ENCODE measurements around the gene TET1.

The TET1 gene

DNA sequence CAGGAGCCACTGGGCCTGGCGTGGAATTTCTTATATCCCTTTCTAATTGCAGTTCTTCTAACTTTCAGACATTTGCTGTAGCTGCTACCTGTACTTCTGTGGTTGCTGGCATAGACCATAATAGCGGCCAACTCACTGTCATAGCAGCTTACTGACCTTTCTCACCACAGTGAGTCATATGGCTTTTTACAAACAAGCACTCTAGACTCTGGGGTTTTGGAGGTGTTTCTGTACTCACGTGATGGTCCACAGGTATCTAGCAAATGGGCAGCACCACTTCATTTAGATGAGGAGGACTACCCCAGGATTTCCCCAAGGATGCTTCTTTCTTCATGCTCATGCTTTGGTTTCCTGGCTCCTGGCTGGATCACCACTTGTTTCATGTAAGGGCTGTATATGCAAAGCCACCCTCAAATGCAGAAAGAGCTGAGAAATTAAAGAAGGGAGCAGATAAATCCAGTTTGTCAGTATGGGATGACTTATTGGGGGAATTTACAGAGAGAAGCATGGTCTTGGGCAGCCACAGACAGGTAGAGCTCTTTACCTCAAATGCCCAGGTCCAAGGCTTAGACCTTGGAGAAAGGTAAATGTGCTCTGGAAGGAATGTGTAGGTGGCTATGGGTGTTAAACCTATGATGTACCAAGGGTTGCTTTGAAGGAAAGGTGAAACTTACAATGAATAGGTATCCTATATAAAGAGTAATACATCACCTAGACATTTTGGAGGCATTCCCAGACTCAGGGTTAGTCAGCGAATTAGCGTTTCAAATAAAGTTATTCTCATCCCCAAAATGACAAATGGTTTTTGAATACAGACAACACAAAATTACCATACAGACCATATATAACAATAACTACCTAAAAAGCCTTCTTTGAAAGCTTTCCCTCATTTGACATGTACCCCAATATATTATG lies 16.9 kb upstream of the TET1 start:
- no peaks in the 10 kb centered on the region for H3K9me2 ChIP-seq (replicated peaks; ENCODE audit: insufficient read depth, low read length)
- H3K9ac ChIP-seq (ENCODE audit: low read length), result no peak overlapping the region
- no peaks in the 10 kb centered on the region for H3K79me2 ChIP-seq (ENCODE audit: insufficient read depth, low read length)
- no peak overlapping the region for H3K4me2 ChIP-seq (ENCODE audit: low read depth, low read length, poor library complexity, severe bottlenecking)
- no peak overlapping the region for H3K27ac ChIP-seq (ENCODE audit: low read depth, low read length)
- no peaks in the 10 kb centered on the region for H3F3A ChIP-seq (ENCODE audit: insufficient read depth)
- TF ChIP-seq, protein P1, sequence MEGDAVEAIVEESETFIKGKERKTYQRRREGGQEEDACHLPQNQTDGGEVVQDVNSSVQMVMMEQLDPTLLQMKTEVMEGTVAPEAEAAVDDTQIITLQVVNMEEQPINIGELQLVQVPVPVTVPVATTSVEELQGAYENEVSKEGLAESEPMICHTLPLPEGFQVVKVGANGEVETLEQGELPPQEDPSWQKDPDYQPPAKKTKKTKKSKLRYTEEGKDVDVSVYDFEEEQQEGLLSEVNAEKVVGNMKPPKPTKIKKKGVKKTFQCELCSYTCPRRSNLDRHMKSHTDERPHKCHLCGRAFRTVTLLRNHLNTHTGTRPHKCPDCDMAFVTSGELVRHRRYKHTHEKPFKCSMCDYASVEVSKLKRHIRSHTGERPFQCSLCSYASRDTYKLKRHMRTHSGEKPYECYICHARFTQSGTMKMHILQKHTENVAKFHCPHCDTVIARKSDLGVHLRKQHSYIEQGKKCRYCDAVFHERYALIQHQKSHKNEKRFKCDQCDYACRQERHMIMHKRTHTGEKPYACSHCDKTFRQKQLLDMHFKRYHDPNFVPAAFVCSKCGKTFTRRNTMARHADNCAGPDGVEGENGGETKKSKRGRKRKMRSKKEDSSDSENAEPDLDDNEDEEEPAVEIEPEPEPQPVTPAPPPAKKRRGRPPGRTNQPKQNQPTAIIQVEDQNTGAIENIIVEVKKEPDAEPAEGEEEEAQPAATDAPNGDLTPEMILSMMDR (IDR thresholded peaks at IDR 0.05; ENCODE audit: insufficient read depth, low read length, poor library complexity, severe bottlenecking), result no peak
- no peak for TF ChIP-seq EZH2phosphoT487 (conservative IDR thresholded peaks at IDR 0.05; ENCODE audit: low read length)
- no peaks in the 10 kb centered on the region for H3K36me3 ChIP-seq (ENCODE audit: low read length)
- no peaks in the 10 kb centered on the region for H3K27me3 ChIP-seq (ENCODE audit: low read length)
- H4K20me1 ChIP-seq (ENCODE audit: low read depth, low read length), result no peaks in the 10 kb centered on the region
- no peak overlapping the region for H2AFZ ChIP-seq (ENCODE audit: low read depth, low read length, severe bottlenecking)
- H3K4me3 ChIP-seq (ENCODE audit: insufficient read depth, low read length, poor library complexity, severe bottlenecking), result no peak overlapping the region
- no peaks in the 10 kb centered on the region for H3K9me3 ChIP-seq (ENCODE audit: insufficient read depth, low read length)

DNA sequence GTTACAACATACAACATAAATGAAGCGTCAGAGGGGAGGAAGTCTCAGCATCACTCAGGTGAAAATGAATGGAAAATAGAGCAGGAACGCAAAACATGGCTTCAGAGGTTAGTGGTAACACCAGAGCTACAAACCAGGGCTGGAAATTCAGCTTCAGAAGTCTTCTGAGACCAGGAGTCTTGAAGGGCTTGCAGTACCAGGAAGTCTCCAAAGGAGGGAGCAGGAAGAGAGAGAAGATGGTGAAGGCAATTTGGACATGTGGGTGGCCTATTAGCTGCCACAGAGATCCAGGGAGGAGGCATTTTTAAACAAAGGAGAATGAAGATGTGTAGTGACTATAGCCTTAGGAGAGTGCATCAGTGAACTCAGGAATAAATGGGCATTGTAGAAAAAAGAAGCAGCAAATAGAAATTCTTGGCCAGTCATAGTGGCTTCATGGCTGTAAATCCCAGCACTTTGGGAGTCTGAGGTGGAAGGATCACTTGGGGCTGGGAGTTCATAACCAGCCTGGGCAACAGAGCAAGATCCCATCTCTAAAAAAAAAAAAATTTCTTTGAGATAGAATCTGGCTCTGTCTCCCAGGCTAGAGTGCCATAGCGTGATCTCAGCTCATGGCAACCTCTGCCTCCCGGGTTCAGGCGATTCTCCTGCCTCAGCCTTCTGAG lies 9.3 kb upstream of the TET1 start:
- no peak for TF ChIP-seq EZH2phosphoT487 (conservative IDR thresholded peaks at IDR 0.05; ENCODE audit: low read length)
- TF ChIP-seq, protein P1 (IDR thresholded peaks at IDR 0.05; ENCODE audit: insufficient read depth, low read length, poor library complexity, severe bottlenecking), result peak; percentile 44
- Histone ChIP-seq H3K36me3 (ENCODE audit: low read length) (no peaks in the 10 kb centered on the region), H3F3A (ENCODE audit: insufficient read depth) (no peaks in the 10 kb centered on the region), H2AFZ (ENCODE audit: low read depth, low read length, severe bottlenecking) (no peak overlapping the region), H3K27me3 (ENCODE audit: low read length) (no peaks in the 10 kb centered on the region), H3K79me2 (ENCODE audit: insufficient read depth, low read length) (no peaks in the 10 kb centered on the region), H3K9me3 (ENCODE audit: insufficient read depth, low read length) (no peaks in the 10 kb centered on the region), H3K27ac (ENCODE audit: low read depth, low read length) (no peak overlapping the region), H4K20me1 (ENCODE audit: low read depth, low read length) (no peaks in the 10 kb centered on the region), H3K9ac (ENCODE audit: low read length) (no peak overlapping the region), H3K9me2 (replicated peaks; ENCODE audit: insufficient read depth, low read length) (no peaks in the 10 kb centered on the region), H3K4me3 (ENCODE audit: insufficient read depth, low read length, poor library complexity, severe bottlenecking) (no peak overlapping the region), H3K4me2 (ENCODE audit: low read depth, low read length, poor library complexity, severe bottlenecking) (no peak overlapping the region)

DNA sequence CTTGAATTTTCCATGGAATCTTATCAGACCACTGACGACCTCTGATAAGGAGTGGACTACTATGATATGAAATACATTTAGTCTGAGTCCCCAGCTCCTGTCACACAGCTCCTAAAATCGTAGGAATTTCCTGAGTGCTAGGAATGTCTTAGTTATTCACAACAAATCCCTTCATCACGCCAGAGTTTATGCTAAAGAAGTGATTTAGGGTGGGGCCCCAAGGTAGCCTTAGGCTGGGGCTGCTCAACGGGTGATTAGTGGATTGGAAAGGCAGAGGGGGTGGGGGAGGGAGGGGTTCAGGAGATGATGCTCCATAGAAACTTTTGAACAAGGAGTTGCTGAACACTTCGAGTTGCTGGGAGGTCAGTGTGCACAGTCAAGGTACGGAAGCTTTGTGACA lies 7.0 kb upstream of the TET1 start:
- Histone ChIP-seq H3K9me2 (replicated peaks; ENCODE audit: insufficient read depth, low read length) (no peaks in the 10 kb centered on the region), H3K27me3 (ENCODE audit: low read length) (no peaks in the 10 kb centered on the region), H2AFZ (ENCODE audit: low read depth, low read length, severe bottlenecking) (no peak overlapping the region), H3K36me3 (ENCODE audit: low read length) (no peaks in the 10 kb centered on the region), H4K20me1 (ENCODE audit: low read depth, low read length) (no peaks in the 10 kb centered on the region), H3K79me2 (ENCODE audit: insufficient read depth, low read length) (no peaks in the 10 kb centered on the region), H3K4me3 (ENCODE audit: insufficient read depth, low read length, poor library complexity, severe bottlenecking) (no peak overlapping the region), H3K9me3 (ENCODE audit: insufficient read depth, low read length) (no peaks in the 10 kb centered on the region), H3F3A (ENCODE audit: insufficient read depth) (no peaks in the 10 kb centered on the region), H3K9ac (ENCODE audit: low read length) (no peak overlapping the region), H3K27ac (ENCODE audit: low read depth, low read length) (no peak overlapping the region), H3K4me2 (ENCODE audit: low read depth, low read length, poor library complexity, severe bottlenecking) (no peak overlapping the region)
- no peak for TF ChIP-seq EZH2phosphoT487 (conservative IDR thresholded peaks at IDR 0.05; ENCODE audit: low read length)
- TF ChIP-seq, protein P1 (IDR thresholded peaks at IDR 0.05; ENCODE audit: insufficient read depth, low read length, poor library complexity, severe bottlenecking), result no peak
